ES-I3 (cell line): ENCODE data around the gene BPTF.
"Not testable (repeated sequence)": the region's sequence is repeated elsewhere in the genome, so short reads cannot be mapped to it uniquely, and the experiment has no call there.

Experiments
- H3K36me3 ChIP-seq: 2 replicates; pipeline ENCODE4 v1.6.1; 2013; ENCODE audit warnings: mild to moderate bottlenecking, low read length, control low read depth, moderate library complexity; ENCODE audit not compliant: insufficient read depth
- H3K4me1 ChIP-seq: 2 replicates; pipeline ENCODE4 v1.6.1; 2013; ENCODE audit warnings: mild to moderate bottlenecking, control low read depth, low read length; ENCODE audit not compliant: insufficient read depth
- H3K9ac ChIP-seq: 2 replicates; pipeline ENCODE4 v1.6.1; 2013; ENCODE audit warnings: low read depth, mild to moderate bottlenecking, low read length, moderate library complexity
- H3K9me3 ChIP-seq: 2 replicates; pipeline ENCODE4 v1.6.1; 2013; ENCODE audit warnings: mild to moderate bottlenecking, low read length, moderate library complexity; ENCODE audit not compliant: control insufficient read depth, insufficient read depth

The BPTF gene

DNA sequence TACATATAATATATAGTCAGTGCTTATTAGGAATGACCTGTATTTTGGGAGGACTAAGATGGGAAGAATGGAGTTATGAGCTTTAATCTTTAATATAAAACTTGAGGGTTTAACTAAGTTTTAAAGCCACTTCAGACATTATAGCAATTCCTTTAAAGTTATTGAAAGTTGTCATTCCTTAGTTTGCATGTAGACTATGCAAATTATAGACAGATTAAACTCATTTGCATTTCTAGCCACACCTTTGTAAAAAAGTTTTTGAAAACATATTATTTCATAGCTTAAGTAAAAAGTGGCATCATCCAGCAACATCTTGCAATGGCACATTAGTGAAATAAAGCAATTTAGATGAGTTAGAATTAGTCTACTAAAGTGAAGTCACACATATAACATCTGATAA is 121.2 kb downstream of the BPTF start:
- H3K36me3 ChIP-seq, result peaks cover 51% of the 10 kb centered on the region
- H3K9me3 ChIP-seq, result no peaks in the 10 kb centered on the region
- no peak overlapping the region for H3K9ac ChIP-seq
- H3K4me1 ChIP-seq, result no peaks in the 10 kb centered on the region

DNA sequence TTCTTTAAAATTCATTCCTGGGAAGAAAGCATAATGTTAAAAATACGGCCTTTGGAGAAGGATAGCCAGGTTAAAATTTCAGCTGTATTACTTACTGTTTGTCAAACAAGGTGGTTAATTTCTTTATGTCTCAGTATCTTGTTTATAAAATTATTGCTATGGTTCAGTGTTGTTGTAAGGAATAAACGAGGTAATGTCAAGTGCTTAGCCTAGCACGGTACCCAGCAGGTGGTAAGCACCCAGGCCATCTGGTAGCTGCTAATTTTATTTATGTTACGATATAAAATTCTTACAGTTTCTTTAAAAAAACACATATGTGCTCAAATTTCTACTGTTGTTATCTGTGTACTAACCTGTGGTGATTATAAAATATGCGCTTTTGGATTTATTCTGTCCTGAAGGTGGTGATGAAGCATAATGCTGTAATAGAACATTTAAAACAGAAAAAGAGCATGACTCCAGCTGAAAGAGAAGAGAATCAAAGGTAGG is 122.1 kb downstream of the BPTF start:
- Histone ChIP-seq H3K4me1 (no peaks in the 10 kb centered on the region), H3K36me3 (peaks cover 50% of the 10 kb centered on the region), H3K9me3 (no peaks in the 10 kb centered on the region), H3K9ac (no peak overlapping the region)

DNA sequence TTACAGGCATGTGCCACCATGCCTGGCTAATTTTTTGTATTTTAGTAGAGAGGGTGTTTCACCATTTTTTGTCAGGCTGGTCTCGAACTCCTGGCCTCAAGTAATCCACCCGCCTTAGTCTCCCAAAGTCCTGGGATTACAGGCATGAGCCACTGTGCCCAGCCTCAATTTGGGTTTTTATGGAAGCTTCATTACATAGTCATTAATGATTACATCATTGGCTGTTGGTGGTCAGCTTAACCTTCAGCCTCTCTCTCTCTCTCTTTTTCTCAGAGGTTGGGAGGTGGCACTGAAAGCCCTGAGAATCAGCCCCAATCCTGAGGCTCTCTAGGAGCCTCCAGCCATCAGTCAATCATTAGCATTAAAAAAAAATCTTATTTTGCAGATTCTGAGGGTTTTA is 125.6 kb downstream of the BPTF start:
- Histone ChIP-seq H3K9me3 (no peaks in the 10 kb centered on the region), H3K9ac (no peak overlapping the region), H3K36me3 (peaks cover 26% of the 10 kb centered on the region), H3K4me1 (no peaks in the 10 kb centered on the region)

DNA sequence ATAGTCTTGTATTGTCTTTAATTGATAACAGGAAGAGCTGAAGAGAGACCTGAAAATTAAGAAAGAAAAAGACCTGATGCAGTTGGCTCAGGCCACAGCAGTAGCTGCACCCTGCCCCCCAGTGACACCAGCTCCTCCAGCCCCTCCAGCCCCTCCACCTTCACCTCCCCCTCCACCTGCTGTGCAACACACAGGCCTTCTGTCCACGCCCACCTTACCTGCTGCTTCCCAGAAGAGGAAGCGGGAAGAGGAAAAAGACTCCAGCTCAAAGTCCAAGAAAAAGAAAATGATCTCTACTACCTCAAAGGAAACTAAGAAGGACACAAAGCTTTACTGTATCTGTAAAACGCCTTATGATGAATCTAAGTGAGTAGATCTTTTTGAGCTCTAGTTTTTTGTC is 134.2 kb downstream of the BPTF start:
- peaks cover 9% of the 10 kb centered on the region for H3K4me1 ChIP-seq
- H3K36me3 ChIP-seq, result peaks cover 9% of the 10 kb centered on the region; the same call in 1 of the 2 replicates
- H3K9ac ChIP-seq, result no peak overlapping the region
- H3K9me3 ChIP-seq, result no peaks in the 10 kb centered on the region

DNA sequence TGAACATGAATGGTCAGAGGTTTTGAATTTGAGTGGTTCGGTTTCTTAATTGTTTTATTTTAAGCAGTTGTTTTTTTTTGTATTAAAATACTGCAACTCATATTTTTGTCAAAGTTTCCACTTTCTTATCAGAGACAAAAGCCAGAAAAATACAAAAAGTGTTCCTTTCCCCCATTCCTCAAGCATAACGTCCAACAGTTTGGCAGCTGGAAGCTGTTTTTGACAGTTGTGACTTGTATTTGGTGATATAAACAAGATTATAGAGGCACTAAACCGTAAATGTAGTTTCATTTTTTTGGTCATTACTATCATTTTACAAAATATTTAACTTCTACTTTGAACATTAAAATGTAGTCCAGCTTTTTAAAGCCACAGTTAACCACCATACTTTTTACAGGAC is 135.0 kb downstream of the BPTF start:
- not testable (repeated sequence) for H3K9me3 ChIP-seq, H3K4me1 ChIP-seq, H3K9ac ChIP-seq
- H3K36me3 ChIP-seq, result peaks cover 11% of the 10 kb centered on the region

DNA sequence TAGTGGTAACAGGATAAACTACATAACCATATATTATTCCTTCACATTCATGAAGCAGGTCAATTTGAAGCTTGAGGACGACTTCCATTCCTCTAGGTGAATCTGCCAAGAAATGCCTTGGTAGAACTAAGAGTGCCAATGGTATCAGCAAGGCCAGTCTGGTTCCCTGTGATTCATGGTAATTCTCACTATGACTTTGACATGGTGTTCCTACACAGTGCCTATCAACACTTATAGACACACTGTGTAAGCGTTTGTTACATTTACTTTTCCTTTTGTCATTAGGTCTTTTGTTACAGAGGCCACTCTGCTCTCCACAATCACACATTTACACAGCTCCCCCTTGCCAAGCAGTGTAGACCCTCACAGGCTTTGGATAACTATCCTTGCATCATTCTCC is 136.9 kb downstream of the BPTF start:
- H3K9me3 ChIP-seq, H3K9ac ChIP-seq, H3K4me1 ChIP-seq: not testable (repeated sequence)
- H3K36me3 ChIP-seq, result peaks cover 19% of the 10 kb centered on the region

DNA sequence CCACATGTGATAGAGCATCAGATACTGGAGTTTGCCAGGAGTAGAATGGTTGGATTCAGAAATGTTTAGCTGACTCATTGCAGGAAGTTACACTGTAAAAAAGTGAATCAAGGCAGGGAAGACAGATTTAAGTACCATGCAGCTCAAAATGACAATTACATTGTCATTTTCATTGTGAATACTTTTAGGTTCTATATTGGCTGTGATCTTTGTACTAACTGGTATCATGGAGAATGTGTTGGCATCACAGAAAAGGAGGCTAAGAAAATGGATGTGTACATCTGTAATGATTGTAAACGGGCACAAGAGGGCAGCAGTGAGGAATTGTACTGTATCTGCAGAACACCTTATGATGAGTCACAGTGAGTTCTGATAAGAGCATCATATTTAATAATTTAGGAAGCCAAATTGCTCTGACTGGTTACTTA is 137.9 kb downstream of the BPTF start:
- not testable (repeated sequence) for H3K9me3 ChIP-seq, H3K4me1 ChIP-seq, H3K9ac ChIP-seq
- peaks cover 16% of the 10 kb centered on the region for H3K36me3 ChIP-seq

DNA sequence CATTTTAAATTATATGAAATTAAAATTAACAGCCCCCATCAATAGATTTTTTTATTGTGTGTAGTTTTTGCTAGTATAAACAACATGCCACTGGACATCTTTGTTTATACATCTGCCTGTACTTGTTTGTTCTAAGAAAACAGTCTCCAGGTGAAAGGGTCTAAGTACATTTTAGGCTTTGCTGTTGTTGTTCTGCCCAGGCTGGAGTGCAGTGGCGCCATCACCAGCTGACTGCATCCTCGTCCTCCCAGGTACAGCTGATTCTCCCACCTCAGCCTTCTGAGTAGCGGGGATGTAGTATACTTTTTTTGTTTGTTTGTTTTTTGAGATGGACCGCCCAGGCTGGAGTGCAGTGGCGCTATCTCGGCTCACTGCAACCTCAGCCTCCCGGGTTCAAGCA is 145.5 kb downstream of the BPTF start:
- no peak overlapping the region for H3K9ac ChIP-seq
- H3K4me1 ChIP-seq, result peaks cover 8% of the 10 kb centered on the region; the same call in 1 of the 2 replicates
- peaks cover 9% of the 10 kb centered on the region for H3K36me3 ChIP-seq
- no peaks in the 10 kb centered on the region for H3K9me3 ChIP-seq

DNA sequence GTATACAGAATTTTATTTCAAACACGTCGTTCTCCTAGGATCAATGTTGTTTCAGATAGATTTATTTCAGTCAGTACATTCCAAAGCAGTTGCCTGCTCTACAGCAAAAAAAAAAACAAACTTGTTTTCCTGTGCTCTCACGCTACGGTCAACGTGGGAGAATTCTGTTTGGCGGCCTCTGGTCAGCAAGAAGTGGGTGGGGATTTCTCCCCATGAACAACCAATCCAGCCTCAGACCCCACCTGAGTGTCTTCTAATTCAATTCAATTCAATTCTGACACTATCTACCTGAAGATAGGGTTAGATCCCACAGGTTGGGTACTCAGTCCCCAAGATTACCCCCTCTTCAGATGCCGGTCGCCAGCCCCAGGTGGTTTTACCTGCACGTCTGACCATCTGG is 148.9 kb downstream of the BPTF start:
- peaks cover 2% of the 10 kb centered on the region; the same call in 1 of the 2 replicates for H3K36me3 ChIP-seq
- H3K4me1 ChIP-seq, result peaks cover 8% of the 10 kb centered on the region; the same call in 1 of the 2 replicates
- H3K9me3 ChIP-seq, result no peaks in the 10 kb centered on the region
- H3K9ac ChIP-seq, result peak overlapping the region; percentile 84

DNA sequence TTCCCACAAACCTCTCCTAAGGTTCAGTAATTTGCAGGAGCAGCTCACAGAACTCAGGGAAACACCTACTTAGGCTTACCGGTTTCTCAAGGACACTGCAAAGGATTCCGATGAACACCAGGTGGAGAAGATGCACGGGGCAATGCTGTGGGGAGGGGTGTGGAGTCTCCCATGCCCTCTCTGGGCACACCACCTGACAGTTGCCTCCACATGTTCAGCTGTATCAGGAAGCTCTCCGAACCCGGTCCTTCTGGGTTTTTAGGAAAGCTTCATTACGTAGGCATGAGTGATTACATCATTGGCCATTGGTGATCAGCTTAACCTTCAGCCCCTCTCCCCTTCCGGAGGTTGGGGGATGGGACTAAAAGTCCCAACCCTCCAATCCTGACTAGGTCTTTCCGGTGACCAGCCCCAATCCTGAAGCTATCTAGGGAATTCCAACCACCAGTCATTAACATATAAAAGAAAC is 149.3 kb downstream of the BPTF start:
- no peaks in the 10 kb centered on the region for H3K9me3 ChIP-seq
- H3K4me1 ChIP-seq, result peaks cover 8% of the 10 kb centered on the region; the same call in 1 of the 2 replicates
- H3K36me3 ChIP-seq, result peaks cover 2% of the 10 kb centered on the region; the same call in 1 of the 2 replicates
- H3K9ac ChIP-seq, result peak overlapping the region; percentile 84

DNA sequence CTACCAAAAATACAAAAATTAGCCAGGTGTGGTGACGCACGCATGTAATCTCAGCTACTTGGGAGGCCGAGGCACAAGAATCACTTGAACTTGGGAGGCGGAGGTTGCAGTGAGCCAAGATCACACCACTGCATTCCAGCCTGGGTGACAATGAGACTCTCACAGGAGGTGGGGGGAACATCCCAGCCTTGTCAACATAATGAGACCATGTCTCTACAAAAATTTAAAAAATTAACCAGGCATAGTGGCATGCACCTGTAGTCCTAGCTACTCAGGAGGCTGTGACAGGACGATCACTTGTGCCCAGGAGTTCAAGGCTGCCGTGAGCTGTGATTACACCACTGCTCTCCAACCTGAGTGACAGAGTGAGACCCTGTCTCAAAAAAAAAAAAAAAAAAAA is 151.0 kb downstream of the BPTF start:
- H3K4me1 ChIP-seq, H3K9ac ChIP-seq, H3K36me3 ChIP-seq, H3K9me3 ChIP-seq: not testable (repeated sequence)

DNA sequence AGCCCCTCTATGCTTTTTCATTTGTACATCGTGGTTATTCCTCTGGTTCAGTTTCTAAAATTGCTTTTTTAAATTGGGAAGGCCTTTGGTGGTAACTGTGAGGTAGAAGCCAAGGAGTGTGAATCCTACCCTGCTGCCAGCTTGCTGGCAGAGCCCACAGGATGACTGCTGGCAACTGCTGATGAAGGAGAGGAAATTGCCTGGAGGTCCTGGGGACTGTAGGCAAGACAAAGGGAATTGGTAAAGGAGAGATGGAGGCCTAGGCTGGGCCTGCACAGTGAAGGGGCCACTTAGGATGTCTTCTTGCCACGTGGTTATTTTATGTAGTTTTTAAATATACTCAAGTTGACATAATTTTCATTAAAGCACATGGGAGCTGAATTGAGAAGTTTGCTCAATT is 155.2 kb downstream of the BPTF start:
- Histone ChIP-seq H3K9me3 (no peaks in the 10 kb centered on the region), H3K36me3 (no peaks in the 10 kb centered on the region), H3K9ac (no peak overlapping the region), H3K4me1 (peaks cover 3% of the 10 kb centered on the region; the same call in 1 of the 2 replicates)

DNA sequence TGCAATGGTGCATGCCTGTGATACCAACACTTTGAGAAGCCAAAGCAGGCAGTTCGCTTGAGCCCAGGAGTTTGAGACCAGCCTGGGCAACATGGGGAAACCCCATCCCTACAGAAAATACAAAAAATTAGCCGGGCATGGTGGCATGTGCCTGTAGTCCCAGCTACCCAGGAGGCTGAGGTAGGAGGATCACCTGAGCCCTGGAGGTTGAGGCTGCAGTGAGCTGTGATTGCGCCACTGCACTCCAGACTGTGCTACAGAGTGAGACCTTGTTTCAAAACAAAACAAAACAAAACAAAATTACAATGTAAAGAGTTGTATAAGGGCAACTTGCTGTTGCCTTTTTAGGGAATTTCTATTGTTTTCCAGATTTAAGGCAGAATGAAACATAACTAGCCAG is 155.6 kb downstream of the BPTF start:
- not testable (repeated sequence) for H3K9me3 ChIP-seq, H3K4me1 ChIP-seq, H3K9ac ChIP-seq, H3K36me3 ChIP-seq

DNA sequence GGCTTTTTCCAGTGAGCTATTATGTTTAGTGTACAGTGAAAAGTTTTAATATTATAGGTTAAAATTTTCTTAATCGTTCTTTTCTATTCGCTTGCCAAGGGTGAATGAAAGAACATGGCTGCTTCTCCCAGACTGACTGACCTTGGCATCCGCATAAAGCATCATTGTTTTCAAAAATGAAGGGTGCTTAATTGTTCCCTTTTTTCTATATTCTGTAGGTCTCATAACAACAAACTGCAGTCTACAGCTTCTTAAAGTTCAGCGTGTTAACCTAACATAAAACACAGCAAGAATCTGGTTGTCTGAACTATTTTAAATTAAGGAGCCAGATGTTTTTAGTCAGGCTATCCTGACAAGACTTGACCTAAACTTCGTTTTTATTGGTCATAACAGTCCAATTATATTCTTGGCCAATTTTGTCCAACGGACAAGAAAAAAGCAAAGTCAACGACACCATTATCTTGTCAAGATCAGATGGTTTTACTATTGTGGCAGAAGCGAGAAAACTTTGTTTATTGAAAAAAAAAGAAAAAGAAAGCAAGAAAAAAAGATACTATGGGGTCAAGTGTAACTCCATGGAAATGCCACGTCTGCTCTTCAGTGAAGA is 156.8 kb downstream of the BPTF start:
- Histone ChIP-seq H3K4me1 (no peaks in the 10 kb centered on the region), H3K9ac (no peak overlapping the region), H3K36me3 (no peaks in the 10 kb centered on the region), H3K9me3 (no peaks in the 10 kb centered on the region)

DNA sequence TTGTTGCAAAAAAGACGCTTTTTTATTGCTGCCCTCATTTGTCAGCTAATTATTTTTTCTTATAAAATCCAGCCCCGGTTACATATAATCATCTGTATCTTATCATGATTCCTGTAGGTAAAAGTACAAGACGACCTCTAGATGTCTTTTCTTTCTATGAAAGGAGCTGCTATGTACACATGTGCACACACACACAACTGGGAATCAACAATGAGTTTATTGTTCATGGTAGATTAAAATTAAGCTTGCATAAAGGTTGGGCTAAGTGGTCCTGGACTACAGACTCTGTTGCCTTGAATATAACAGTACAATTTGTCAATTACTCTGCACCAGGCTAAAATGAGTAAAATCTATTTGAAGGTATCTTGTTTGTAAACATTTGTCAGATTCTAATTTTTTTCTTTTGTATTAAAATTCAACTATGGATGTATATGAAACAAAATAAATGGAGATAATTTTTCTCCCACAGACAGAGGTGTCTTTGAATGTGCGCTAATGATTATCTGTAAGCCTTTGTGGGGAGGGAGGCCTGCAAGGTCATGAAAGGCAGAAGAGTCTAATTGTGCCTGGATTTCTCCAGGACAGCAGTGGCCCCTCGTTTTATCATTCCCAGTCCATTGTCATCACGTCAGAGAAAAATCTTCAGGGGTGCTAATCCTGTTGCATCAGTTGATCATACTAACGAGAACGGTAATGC is 157.5 kb downstream of the BPTF start:
- Histone ChIP-seq H3K4me1 (no peaks in the 10 kb centered on the region), H3K36me3 (no peaks in the 10 kb centered on the region), H3K9ac (no peak overlapping the region), H3K9me3 (no peaks in the 10 kb centered on the region)
